Measurements from ENCODE around the gene VEGFB.
A peak's percentile ranks its signal among the peaks of the same experiment; 100 is the strongest.

VEGFB gene

GRCh38 chr11:64233913-64234586 lies at the start of gene VEGFB:
Gene VEGFB (plus strand): TSS chr11:64234584. CDS start chr11:64234834, 250 bp downstream.
- DNase-seq: peak; percentile 52

DNA sequence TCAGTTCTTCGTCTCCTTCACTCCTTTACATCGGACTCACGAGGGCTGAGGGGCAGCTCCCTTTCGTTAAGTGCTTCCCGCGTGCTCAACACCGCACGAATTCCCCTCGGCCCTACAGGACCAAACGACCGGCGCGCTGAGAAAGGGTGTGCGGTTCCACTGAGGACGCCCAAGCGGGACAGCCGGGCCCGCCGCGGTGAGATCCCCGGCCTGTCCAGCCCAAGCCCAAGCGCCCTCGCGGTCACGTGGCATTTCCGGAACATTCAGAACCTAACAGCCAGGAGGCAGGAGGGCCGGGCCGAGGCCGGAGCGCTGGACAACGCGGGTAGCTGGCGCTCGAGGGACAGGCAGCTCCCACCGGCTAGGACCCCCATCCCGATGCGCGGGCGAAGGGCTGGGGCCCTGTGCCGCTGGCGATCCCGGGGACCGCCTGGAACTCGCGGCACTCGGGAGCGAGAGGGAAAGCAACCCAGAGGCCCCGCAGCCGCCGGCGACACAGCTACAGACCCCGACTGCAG lies 49.1 kb upstream of the VEGFB start:
- DNase-seq: peak; percentile 56

- DNase-seq: peak; percentile 100
These were observed 48.5 kb upstream of the VEGFB start, which contains the start of gene STIP1 for GRCh38 chr11:64185693-64186491. Gene STIP1 (plus strand): TSS chr11:64186171. CDS start chr11:64186262, 91 bp downstream.

- DNase-seq: no peak
These were observed 47.8 kb upstream of the VEGFB start for GRCh38 chr11:64186492-64187165.

DNA sequence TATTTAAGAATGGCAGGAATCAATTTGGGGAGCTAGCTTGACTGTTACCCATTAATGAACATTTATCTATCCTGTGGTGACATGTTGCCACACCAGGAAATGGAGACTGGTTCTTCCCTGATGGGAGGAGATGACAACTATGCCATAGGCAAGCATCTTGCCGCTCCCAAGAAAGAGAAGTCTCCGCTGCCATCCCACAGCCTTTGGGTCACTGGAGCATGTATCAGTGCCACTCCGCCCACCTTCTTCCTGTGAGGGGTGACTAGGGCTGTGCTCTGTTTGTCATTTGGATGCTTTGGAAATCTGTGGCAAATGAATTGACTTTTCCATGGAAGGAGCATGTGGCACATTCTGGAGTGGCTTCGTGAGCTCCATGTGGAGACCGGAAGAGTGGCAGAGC lies 42.0 kb upstream of the VEGFB start:
- no peak for DNase-seq

DNA sequence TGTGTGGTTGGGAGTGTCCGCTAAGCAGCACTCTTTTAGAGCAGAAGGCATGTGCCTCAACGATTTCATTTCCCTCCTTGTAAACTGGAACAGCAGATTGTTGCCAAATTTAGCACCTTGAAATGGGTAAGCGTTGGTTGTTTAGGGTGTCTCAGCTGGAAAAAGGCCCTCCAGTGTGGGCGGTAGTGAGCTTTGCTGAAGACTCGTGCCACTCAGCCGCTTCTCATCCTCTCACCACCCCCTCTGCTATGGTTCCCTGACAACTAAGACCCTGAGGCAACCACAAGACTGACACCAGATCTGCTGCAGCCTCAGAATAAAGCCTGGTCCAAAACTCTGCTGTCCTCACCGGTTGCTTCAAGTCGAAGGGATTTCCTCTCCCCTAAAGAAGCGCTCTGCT lies 37.8 kb upstream of the VEGFB start:
- no peak for DNase-seq

DNA sequence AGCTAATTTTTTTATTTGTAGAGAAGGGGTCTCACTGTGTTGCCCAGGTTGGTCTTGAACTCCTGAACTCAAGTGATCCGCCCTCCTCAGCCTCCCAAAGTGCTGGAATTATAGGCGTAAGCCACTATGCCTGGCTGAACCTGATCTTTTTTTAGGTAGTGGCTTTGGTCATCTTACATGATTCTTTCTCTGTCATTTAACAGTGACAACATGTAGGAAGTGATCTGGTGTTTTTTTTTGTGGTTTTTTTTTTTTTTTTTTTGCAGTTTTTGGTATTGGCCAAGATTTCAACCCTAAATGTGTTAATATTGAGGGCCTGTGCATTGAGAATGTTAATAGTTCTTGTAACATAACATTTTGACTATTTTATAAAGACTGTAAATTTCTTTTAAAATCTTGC lies 35.9 kb upstream of the VEGFB start:
- DNase-seq: no peak

- no peak for DNase-seq
These were observed 32.8 kb upstream of the VEGFB start for GRCh38 chr11:64201543-64201942.

DNA sequence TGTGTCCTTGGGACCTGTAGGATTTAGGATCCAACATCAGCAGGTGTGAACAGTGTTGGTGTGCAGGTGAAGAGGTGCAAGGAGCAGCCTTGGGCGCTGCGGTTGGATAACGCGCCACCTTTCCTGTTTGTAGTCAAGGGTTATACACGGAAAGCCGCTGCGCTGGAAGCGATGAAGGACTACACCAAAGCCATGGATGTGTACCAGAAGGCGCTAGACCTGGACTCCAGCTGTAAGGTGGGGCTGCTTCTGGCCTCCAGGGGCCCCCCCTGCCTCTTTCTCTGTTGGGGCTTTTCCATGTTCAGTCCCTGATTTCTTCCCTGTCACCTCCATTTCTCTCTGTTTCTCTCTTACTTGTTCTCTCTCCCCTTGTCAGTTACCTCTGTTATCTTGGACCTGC lies 31.4 kb upstream of the VEGFB start:
- DNase-seq: no peak

GRCh38 chr11:64203421-64204079 lies 30.8 kb upstream of the VEGFB start:
- DNase-seq: no peak

GRCh38 chr11:64204080-64204440 lies 30.3 kb upstream of the VEGFB start:
- no peak for DNase-seq

- peak; percentile 99 for DNase-seq
These were observed 29.9 kb upstream of the VEGFB start for GRCh38 chr11:64204464-64204989.

- no peak for DNase-seq
These were observed 27.7 kb upstream of the VEGFB start, which contains the start of gene FERMT3 for GRCh38 chr11:64206457-64207255. Gene FERMT3 (plus strand): TSS chr11:64206721. CDS start chr11:64207365, 644 bp downstream.

- DNase-seq: no peak
These were observed 26.9 kb upstream of the VEGFB start for GRCh38 chr11:64207256-64208085.

DNA sequence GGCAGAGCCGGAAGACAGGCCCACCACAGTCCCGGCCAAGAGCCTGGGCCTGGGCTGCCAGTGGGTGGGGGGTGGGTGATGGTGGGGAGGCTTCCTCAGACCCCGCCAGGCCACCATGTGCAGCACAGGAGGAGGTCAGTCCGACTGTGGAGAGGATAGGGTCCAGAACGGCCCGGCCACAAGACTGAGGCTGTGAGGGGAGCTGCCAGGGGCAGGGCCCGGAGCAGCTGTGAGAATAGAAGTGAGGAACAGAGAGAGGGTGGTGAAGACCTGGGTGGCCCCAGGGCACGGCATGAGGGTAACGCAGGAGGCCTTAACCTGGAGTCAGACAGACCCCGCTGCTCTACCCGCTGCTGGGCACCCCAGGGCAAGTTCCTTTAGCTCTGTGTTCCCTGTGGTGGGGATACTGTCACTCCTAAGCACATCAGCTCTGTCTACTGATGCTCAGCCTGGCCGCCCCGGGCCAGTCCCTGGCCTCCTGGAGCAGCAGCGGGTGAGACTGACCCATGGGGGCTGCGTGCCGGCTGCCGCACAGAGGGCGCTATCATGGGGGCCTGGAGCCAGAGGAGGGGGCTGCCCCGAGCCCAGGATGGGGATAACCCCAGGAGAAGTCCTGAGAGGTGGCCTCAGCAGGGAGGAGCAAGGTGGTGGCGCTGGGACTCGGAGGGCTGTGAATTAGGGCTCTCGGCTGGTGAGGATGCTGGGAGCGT lies 26.1 kb upstream of the VEGFB start:
- no peak for DNase-seq

- no peak for DNase-seq
These were observed 25.4 kb upstream of the VEGFB start for GRCh38 chr11:64208796-64209562.

- no peak for DNase-seq
These were observed 24.9 kb upstream of the VEGFB start for GRCh38 chr11:64209563-64209843.

GRCh38 chr11:64210301-64211020 lies 23.9 kb upstream of the VEGFB start:
- DNase-seq: peak; percentile 15

All from NCI-H2171 treated with DMSO at 0.1 percent for 48 hours (cell line).